HEK293 (cell line): ENCODE data around the gene VCL.

Experiments
- CTCF ChIA-PET: fragments of 350-600 bp; formaldehyde crosslinking; extraction: SDS; loops from one replicate; lab custom pipeline; 2021; ENCODE audit warnings: antibody characterized with exemption; lab: Yijun Ruan, JAX
- POLR2A ChIA-PET: fragments of 300-600 bp; formaldehyde crosslinking; extraction: SDS; loops from one replicate; lab custom pipeline; 2020; ENCODE audit warnings: antibody characterized with exemption, inconsistent platforms; lab: Yijun Ruan, JAX
- H3K27ac ChIP-seq: fragments of 200-500 bp; sonication (Bioruptor generic); 2 replicates; pipeline ENCODE4 v1.5.1; 2014; ENCODE audit warnings: low read depth, low read length, control low read depth, inconsistent platforms; ENCODE audit errors: extremely low read depth
- H3K36me3 ChIP-seq, 2 experiments: fragments of 200-500 bp in 1 of 2; sonication (Bioruptor generic) in 1 of 2; 1 replicate in 1 of 2; 2 replicates in 1 of 2; pipeline ENCODE4 v1.5.1; 2014 to 2017; ENCODE audit warnings: inconsistent platforms in 2 of 2, low read length in 2 of 2; ENCODE audit not compliant: control insufficient read depth in 2 of 2, insufficient read depth in 1 of 2
- H3K4me1 ChIP-seq: fragments of 200-500 bp; sonication (Bioruptor generic); 2 replicates; pipeline ENCODE4 v1.5.1; 2014; ENCODE audit warnings: mild to moderate bottlenecking, low read length, inconsistent platforms; ENCODE audit not compliant: control insufficient read depth, insufficient read depth
- H3K4me3 ChIP-seq: 2 replicates; pipeline ENCODE4 v1.5.1; 2011; ENCODE audit warnings: low read depth, mild to moderate bottlenecking, control low read depth, low read length, moderate library complexity
- H3K9me3 ChIP-seq: fragments of 200-500 bp; sonication (Bioruptor generic); 2 replicates; pipeline ENCODE4 v1.5.1; 2014; ENCODE audit warnings: low read depth, low read length, inconsistent platforms; ENCODE audit not compliant: control insufficient read depth, insufficient read depth
- CTCF ChIP-seq: fragments of 450-650 bp; formaldehyde crosslinking; IDR thresholded peaks from 2 replicates; pipeline ENCODE4 v1.5.1; 2016; ENCODE audit warnings: missing biosample characterization, missing genetic modification characterization
- MYNN ChIP-seq: fragments of 450-650 bp; formaldehyde crosslinking; IDR thresholded peaks from 2 replicates; pipeline ENCODE4 v1.5.1; 2016; ENCODE audit warnings: missing biosample characterization, missing genetic modification characterization, borderline replicate concordance
- PATZ1 ChIP-seq: fragments of 450-650 bp; formaldehyde crosslinking; IDR thresholded peaks from 2 replicates; pipeline ENCODE4 v1.5.1; 2016; ENCODE audit warnings: missing biosample characterization, missing genetic modification characterization
- PRDM6 ChIP-seq: fragments of 450-650 bp; formaldehyde crosslinking; IDR thresholded peaks from 2 replicates; pipeline ENCODE4 v1.5.1; 2017; ENCODE audit warnings: missing biosample characterization, missing genetic modification characterization
- REPIN1 ChIP-seq: fragments of 450-650 bp; formaldehyde crosslinking; IDR thresholded peaks from 2 replicates; pipeline ENCODE4 v1.5.1; 2017; ENCODE audit warnings: missing biosample characterization, missing genetic modification characterization, low read depth
- ZBTB1 ChIP-seq: fragments of 450-650 bp; formaldehyde crosslinking; IDR thresholded peaks from 2 replicates; pipeline ENCODE4 v1.5.1; 2016; ENCODE audit warnings: missing biosample characterization, missing genetic modification characterization
- ZBTB6 ChIP-seq: fragments of 450-650 bp; formaldehyde crosslinking; IDR thresholded peaks from 2 replicates; pipeline ENCODE4 v1.5.1; 2017; ENCODE audit warnings: missing biosample characterization, missing genetic modification characterization
- ZEB2 ChIP-seq: fragments of 450-650 bp; formaldehyde crosslinking; IDR thresholded peaks from 2 replicates; pipeline ENCODE4 v1.5.1; 2016; ENCODE audit warnings: missing biosample characterization, missing genetic modification characterization
- ZNF121 ChIP-seq: fragments of 450-650 bp; formaldehyde crosslinking; IDR thresholded peaks from 2 replicates; pipeline ENCODE4 v1.5.1; 2016; ENCODE audit warnings: missing biosample characterization, missing genetic modification characterization
- ZNF239 ChIP-seq: fragments of 450-650 bp; formaldehyde crosslinking; IDR thresholded peaks from 2 replicates; pipeline ENCODE4 v1.5.1; 2016; ENCODE audit warnings: missing biosample characterization, missing genetic modification characterization
- ZNF366 ChIP-seq: fragments of 450-650 bp; formaldehyde crosslinking; conservative IDR thresholded peaks from 2 replicates; pipeline ENCODE4 v1.5.1; 2016; ENCODE audit warnings: missing biosample characterization, missing genetic modification characterization
- ZNF501 ChIP-seq: fragments of 450-650 bp; formaldehyde crosslinking; IDR thresholded peaks from 2 replicates; pipeline ENCODE4 v1.5.1; 2016; ENCODE audit warnings: missing biosample characterization, missing genetic modification characterization
- ZNF600 ChIP-seq: fragments of 450-650 bp; formaldehyde crosslinking; IDR thresholded peaks from 2 replicates; pipeline ENCODE4 v1.5.1; 2016; ENCODE audit warnings: missing biosample characterization, missing genetic modification characterization
- ZNF707 ChIP-seq: fragments of 450-650 bp; formaldehyde crosslinking; IDR thresholded peaks from 2 replicates; pipeline ENCODE4 v1.5.1; 2016; ENCODE audit warnings: missing biosample characterization, missing genetic modification characterization
- TF ChIP-seq, protein P1 (sequence below): fragments of 450-650 bp; formaldehyde crosslinking; IDR thresholded peaks from 2 replicates; pipeline ENCODE4 v1.5.1; 2016; ENCODE audit warnings: missing biosample characterization, missing genetic modification characterization

VCL gene

GRCh38 chr10:74039561-74040145 lies 41.7 kb downstream of the VCL start:
- POLR2A ChIA-PET, result no interaction called here
- H3K9me3 ChIP-seq, result no peaks in the 10 kb centered on the region

DNA sequence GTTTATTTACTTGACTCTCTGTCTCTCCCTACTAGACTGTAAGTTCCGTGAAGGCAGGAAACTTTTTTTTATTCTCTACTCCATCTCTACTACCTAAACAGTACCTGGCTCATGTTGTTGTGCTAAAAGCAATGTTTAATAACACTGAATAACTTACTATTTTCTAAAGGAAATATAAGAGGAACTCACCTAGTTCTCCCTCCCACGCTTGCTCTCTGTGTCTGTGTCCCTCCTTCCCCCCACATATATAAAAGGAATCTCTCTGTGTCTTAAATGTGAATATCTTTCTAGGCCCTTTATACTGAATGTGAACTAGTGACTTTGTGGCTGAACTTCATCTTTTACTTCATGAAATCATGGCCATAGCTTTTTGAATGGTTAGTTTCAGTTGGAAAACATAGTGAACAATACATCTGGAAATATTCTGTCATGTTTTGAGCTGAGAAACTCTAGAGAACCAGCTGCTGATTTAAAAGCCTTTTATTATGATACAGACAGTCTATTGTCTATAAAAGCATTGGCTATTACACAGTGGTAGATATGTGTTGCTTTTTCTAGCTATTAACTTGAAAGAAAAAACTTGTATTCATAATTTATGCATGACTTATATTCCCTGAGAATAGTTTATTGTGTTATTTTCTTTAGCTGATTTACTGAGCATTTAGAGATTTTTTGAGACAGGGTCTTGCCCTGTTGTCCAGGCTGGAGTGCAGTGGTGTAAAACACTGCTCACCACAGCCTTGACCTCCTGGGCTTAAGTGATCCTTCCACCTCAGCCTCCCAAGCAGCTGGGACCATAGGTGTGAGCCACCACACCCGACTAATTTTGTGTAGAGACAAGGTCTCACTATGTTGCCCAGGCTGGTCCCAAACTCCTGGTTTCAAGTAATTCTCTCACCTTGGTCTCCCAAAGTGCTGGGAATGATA lies 42.5 kb downstream of the VCL start:
- ChIA-PET POLR2A (no interaction called here), CTCF (interaction anchor here (0.7 to 1.2 kb wide), 4 partner anchors 14 to 150 kb away, joined by 3 to 4 read pairs (median 3); no protein-coding TSS in a partner anchor)
- no peak for TF ChIP-seq ZNF707
- no peak for TF ChIP-seq ZNF501
- TF ChIP-seq, protein P1, sequence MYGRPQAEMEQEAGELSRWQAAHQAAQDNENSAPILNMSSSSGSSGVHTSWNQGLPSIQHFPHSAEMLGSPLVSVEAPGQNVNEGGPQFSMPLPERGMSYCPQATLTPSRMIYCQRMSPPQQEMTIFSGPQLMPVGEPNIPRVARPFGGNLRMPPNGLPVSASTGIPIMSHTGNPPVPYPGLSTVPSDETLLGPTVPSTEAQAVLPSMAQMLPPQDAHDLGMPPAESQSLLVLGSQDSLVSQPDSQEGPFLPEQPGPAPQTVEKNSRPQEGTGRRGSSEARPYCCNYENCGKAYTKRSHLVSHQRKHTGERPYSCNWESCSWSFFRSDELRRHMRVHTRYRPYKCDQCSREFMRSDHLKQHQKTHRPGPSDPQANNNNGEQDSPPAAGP (tag by site-specific recombination), result no peak
- TF ChIP-seq REPIN1 (tag by site-specific recombination), result no peak
- TF ChIP-seq PRDM6, result peak; percentile 26; the same call in 1 of the 2 replicates
- no peak for TF ChIP-seq ZEB2 (tag by site-specific recombination)
- TF ChIP-seq MYNN (tag by site-specific recombination), result peak; percentile 78
- no peak for TF ChIP-seq PATZ1 (tag by site-specific recombination)
- TF ChIP-seq ZNF121 (tag by site-specific recombination), result peak; percentile 72
- no peak overlapping the region for H3K27ac ChIP-seq
- no peaks in the 10 kb centered on the region; the same call in 1 of the 2 replicates for H3K4me1 ChIP-seq
- H3K36me3 ChIP-seq, result peaks cover 14 to 24% of the 10 kb centered on the region in 2 experiments
- H3K4me3 ChIP-seq, result no peak overlapping the region
- H3K9me3 ChIP-seq, result no peaks in the 10 kb centered on the region

More at GRCh38 chr10:74039561-74040145, 41.7 kb downstream of the VCL start:
- TF ChIP-seq ZNF239 (tag by site-specific recombination) (no peak), ZBTB6 (0 out of 2 replicates have a peak, but pooled peaks have one; percentile 14), ZNF600 (tag by site-specific recombination) (0 out of 2 replicates have a peak, but pooled peaks have one; percentile 10)
- H3K4me1 ChIP-seq, result no peaks in the 10 kb centered on the region; the same call in 1 of the 2 replicates
- CTCF ChIA-PET, result interaction anchor here (0.6 to 1.2 kb wide), 6 partner anchors 13 to 149 kb away, joined by 3 to 6 read pairs (median 3); no protein-coding TSS in a partner anchor
- H3K27ac ChIP-seq, result no peak overlapping the region
- H3K36me3 ChIP-seq, result peaks cover 12 to 20% of the 10 kb centered on the region in 2 experiments
- no peak overlapping the region for H3K4me3 ChIP-seq

DNA sequence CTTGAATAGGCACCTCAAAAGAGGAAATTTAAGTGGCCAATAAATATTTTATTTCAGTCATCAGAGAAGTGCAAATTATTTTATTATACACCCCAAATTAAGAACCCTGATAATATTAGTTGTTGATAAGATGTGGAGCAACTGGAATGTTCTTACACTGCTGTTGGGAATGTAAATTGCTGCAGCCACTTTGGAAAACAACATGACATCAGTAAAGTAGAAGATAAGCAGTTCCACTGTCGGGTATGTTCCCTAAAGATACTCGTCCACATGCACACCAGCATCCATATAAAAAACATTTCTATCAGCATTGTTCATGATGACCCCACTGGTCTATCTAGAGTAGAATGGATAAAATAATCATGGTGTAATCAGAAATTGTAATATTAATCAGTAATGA lies 46.5 kb downstream of the VCL start:
- POLR2A ChIA-PET, result no interaction called here
- Histone ChIP-seq H3K9me3 (no peaks in the 10 kb centered on the region), H3K4me1 (peaks cover 7% of the 10 kb centered on the region), H3K27ac (no peak overlapping the region), H3K4me3 (no peak overlapping the region), H3K36me3 (peaks cover 22 to 25% of the 10 kb centered on the region in 2 experiments)
- CTCF ChIA-PET, result interaction anchor here (0.9 kb wide), 1 partner anchor 11 kb away, joined by 3 read pairs; no protein-coding TSS in a partner anchor
- no peak for TF ChIP-seq ZBTB1
- no peak for TF ChIP-seq CTCF
- no peak for TF ChIP-seq ZNF366
